ENCODE measurements around the gene SERPINA9.

SERPINA9 gene

GRCh38 chr14:94501588-94502516 lies 25.9 kb upstream of the SERPINA9 start:
- Histone ChIP-seq H3K27me3 (ENCODE audit: insufficient read depth, low read length, poor library complexity) (peaks cover 4% of the 10 kb centered on the region), H3K9me3 (ENCODE audit: insufficient read depth, low read length, severe bottlenecking) (no peaks in the 10 kb centered on the region), H3K79me2 (ENCODE audit: insufficient read depth, low read length) (no peaks in the 10 kb centered on the region), H4K20me1 (ENCODE audit: insufficient read depth, low read length) (no peaks in the 10 kb centered on the region), H3K4me2 (ENCODE audit: insufficient read depth, low read length) (no peak overlapping the region), H2AFZ (ENCODE audit: low read depth, low read length) (no peak overlapping the region), H3K4me1 (ENCODE audit: insufficient read depth, low read length) (no peaks in the 10 kb centered on the region), H3K9ac (ENCODE audit: low read depth, low read length) (no peak overlapping the region), H3K27ac (ENCODE audit: low read length) (no peak overlapping the region), H3K4me3 (ENCODE audit: low read depth in 1 of 2, low read length in 2 of 2) (no peak overlapping the region), H3K36me3 (ENCODE audit: insufficient read depth, low read length) (no peaks in the 10 kb centered on the region)
- TF ChIP-seq EZH2 (IDR thresholded peaks at IDR 0.05; ENCODE audit: borderline replicate concordance, low read depth, low read length, severe bottlenecking), result no peak
- TF ChIP-seq, protein P1, sequence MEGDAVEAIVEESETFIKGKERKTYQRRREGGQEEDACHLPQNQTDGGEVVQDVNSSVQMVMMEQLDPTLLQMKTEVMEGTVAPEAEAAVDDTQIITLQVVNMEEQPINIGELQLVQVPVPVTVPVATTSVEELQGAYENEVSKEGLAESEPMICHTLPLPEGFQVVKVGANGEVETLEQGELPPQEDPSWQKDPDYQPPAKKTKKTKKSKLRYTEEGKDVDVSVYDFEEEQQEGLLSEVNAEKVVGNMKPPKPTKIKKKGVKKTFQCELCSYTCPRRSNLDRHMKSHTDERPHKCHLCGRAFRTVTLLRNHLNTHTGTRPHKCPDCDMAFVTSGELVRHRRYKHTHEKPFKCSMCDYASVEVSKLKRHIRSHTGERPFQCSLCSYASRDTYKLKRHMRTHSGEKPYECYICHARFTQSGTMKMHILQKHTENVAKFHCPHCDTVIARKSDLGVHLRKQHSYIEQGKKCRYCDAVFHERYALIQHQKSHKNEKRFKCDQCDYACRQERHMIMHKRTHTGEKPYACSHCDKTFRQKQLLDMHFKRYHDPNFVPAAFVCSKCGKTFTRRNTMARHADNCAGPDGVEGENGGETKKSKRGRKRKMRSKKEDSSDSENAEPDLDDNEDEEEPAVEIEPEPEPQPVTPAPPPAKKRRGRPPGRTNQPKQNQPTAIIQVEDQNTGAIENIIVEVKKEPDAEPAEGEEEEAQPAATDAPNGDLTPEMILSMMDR (IDR thresholded peaks at IDR 0.05; ENCODE audit: borderline replicate concordance, extremely low read depth, low read length, poor library complexity, severe bottlenecking), result no peak
- ATAC-seq (ENCODE audit: insufficient read depth, low read depth), result no peak
- no peak for DNase-seq

DNA sequence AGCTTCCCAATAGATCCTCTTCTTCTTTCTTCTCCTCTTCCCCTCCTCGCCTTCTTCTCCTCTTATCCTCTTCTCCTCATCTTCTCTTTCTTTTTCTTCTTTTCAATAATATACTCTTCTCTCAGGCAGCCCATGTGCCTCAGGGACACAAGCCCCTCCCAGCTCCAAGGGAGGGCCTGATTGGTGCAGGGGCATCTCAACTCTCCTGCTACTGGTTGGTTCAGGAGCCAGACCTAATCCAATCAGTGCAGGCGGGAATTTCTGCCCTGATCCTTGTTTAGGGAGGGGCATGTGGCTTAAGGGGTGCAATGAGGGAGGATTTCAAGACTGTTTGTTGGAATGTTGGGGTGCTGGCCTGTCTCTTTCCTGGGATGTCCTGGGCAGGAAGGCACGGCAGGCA lies 24.3 kb upstream of the SERPINA9 start:
- Histone ChIP-seq H3K4me2 (ENCODE audit: insufficient read depth, low read length) (no peak overlapping the region), H3K79me2 (ENCODE audit: insufficient read depth, low read length) (no peaks in the 10 kb centered on the region), H2AFZ (ENCODE audit: low read depth, low read length) (no peak overlapping the region), H3K36me3 (ENCODE audit: insufficient read depth, low read length) (no peaks in the 10 kb centered on the region), H4K20me1 (ENCODE audit: insufficient read depth, low read length) (no peaks in the 10 kb centered on the region), H3K27ac (ENCODE audit: low read length) (no peak overlapping the region), H3K4me1 (ENCODE audit: insufficient read depth, low read length) (no peaks in the 10 kb centered on the region), H3K27me3 (ENCODE audit: insufficient read depth, low read length, poor library complexity) (peaks cover 4% of the 10 kb centered on the region), H3K9me3 (ENCODE audit: insufficient read depth, low read length, severe bottlenecking) (no peaks in the 10 kb centered on the region), H3K9ac (ENCODE audit: low read depth, low read length) (no peak overlapping the region), H3K4me3 (ENCODE audit: low read depth in 1 of 2, low read length in 2 of 2) (no peak overlapping the region)
- DNase-seq, result no peak
- TF ChIP-seq, protein P1 (IDR thresholded peaks at IDR 0.05; ENCODE audit: borderline replicate concordance, extremely low read depth, low read length, poor library complexity, severe bottlenecking), result no peak
- no peak for TF ChIP-seq EZH2 (IDR thresholded peaks at IDR 0.05; ENCODE audit: borderline replicate concordance, low read depth, low read length, severe bottlenecking)
- ATAC-seq (ENCODE audit: insufficient read depth, low read depth), result no peak

DNA sequence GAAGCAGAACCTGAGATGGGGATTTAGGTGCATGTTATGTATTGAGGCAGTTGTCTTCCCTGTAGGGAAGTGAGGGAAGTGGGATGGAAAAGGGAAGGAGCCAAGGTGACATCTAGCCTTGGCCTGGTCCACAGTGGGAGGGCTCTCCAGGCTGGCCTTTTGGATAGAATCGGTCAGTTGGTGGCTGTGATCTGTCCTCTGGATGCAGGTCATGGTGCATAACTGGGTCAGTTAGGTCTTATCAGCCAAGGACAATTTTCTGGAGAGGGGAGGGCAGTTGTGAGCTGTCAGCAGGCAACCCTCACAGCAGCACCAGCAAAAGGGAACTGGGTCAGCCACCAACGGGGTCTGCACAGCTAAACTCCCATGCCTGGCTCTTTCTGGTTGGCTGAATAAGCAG lies 23.7 kb upstream of the SERPINA9 start:
- no peaks in the 10 kb centered on the region for H3K36me3 ChIP-seq (ENCODE audit: insufficient read depth, low read length)
- no peak for DNase-seq
- TF ChIP-seq, protein P1 (IDR thresholded peaks at IDR 0.05; ENCODE audit: borderline replicate concordance, extremely low read depth, low read length, poor library complexity, severe bottlenecking), result no peak
- no peak for TF ChIP-seq EZH2 (IDR thresholded peaks at IDR 0.05; ENCODE audit: borderline replicate concordance, low read depth, low read length, severe bottlenecking)
- H3K4me3 ChIP-seq (ENCODE audit: low read depth in 1 of 2, low read length in 2 of 2), result no peak overlapping the region
- no peak overlapping the region for H3K9ac ChIP-seq (ENCODE audit: low read depth, low read length)
- H3K9me3 ChIP-seq (ENCODE audit: insufficient read depth, low read length, severe bottlenecking), result no peaks in the 10 kb centered on the region
- H3K79me2 ChIP-seq (ENCODE audit: insufficient read depth, low read length), result no peaks in the 10 kb centered on the region
- peaks cover 4% of the 10 kb centered on the region for H3K27me3 ChIP-seq (ENCODE audit: insufficient read depth, low read length, poor library complexity)
- no peaks in the 10 kb centered on the region for H4K20me1 ChIP-seq (ENCODE audit: insufficient read depth, low read length)
- H2AFZ ChIP-seq (ENCODE audit: low read depth, low read length), result no peak overlapping the region
- no peak overlapping the region for H3K27ac ChIP-seq (ENCODE audit: low read length)
- no peak for ATAC-seq (ENCODE audit: insufficient read depth, low read depth)
- no peaks in the 10 kb centered on the region for H3K4me1 ChIP-seq (ENCODE audit: insufficient read depth, low read length)
- H3K4me2 ChIP-seq (ENCODE audit: insufficient read depth, low read length), result no peak overlapping the region
